IMR-90 (cell line): ENCODE measurements around the gene ABCB10. TPM values are rescaled to one million over a fixed set of nuclear protein-coding genes. Genes with fewer than 3 reads are reported as not detected.

Source experiments
- ATAC-seq: fragments of 200-7000 bp; cut with Tn5 transposase; 2 replicates; pipeline ENCODE4 v1.9.1; 2020; ENCODE audit warnings: low read depth, mild to moderate bottlenecking, moderate library complexity
- BruUV-seq: library from RNA; stranded (reverse); fragments of 400-500 nt; replicated peaks from 2 replicates; lab custom pipeline; 2021; lab: Mats Ljungman, UMichigan
- CTCF ChIA-PET: fragments of 300-600 bp; formaldehyde crosslinking; extraction: SDS; loops from one replicate; lab custom pipeline; 2021; ENCODE audit warnings: antibody characterized with exemption; lab: Yijun Ruan, JAX
- POLR2A ChIA-PET: fragments of 300-600 bp; sonication (Branson Sonifier 250); formaldehyde crosslinking; loops from one replicate; lab custom pipeline; 2022; ENCODE audit warnings: antibody characterized with exemption; ENCODE audit not compliant: unreplicated experiment; lab: Charles Lee
- DNase-seq: peaks from one replicate; pipeline ENCODE4 v3.0.0; 2013
- H2AFZ ChIP-seq: replicated peaks from 2 replicates; pipeline ENCODE3; 2013; ENCODE audit warnings: low read length, mild to moderate bottlenecking; ENCODE audit not compliant: poor library complexity
- H2AK5ac ChIP-seq: 2 replicates; pipeline ENCODE4 v1.6.1; 2013; ENCODE audit warnings: low read depth, low read length, inconsistent platforms
- H2AK9ac ChIP-seq: replicated peaks from 2 replicates; pipeline ENCODE3; 2013; ENCODE audit warnings: mild to moderate bottlenecking, low read depth, low read length, moderate library complexity; ENCODE audit not compliant: poor library complexity
- H2BK120ac ChIP-seq: 2 replicates; pipeline ENCODE4 v1.6.1; 2013; ENCODE audit warnings: low read depth, low read length, inconsistent platforms
- H2BK15ac ChIP-seq: 3 replicates; pipeline ENCODE4 v1.6.1; 2013; ENCODE audit warnings: low read depth, low read length, inconsistent platforms
- H2BK20ac ChIP-seq: 2 replicates; pipeline ENCODE4 v1.6.1; 2013; ENCODE audit warnings: low read depth, mild to moderate bottlenecking, inconsistent platforms, low read length, moderate library complexity
- H2BK5ac ChIP-seq: 2 replicates; pipeline ENCODE4 v1.6.1; 2013; ENCODE audit warnings: mild to moderate bottlenecking, low read depth, low read length, inconsistent platforms; ENCODE audit not compliant: poor library complexity, severe bottlenecking
- H3K14ac ChIP-seq: replicated peaks from 2 replicates; pipeline ENCODE4 v1.6.1; 2013; ENCODE audit warnings: low read depth, low read length, inconsistent platforms
- H3K18ac ChIP-seq: 2 replicates; pipeline ENCODE4 v1.6.1; 2013; ENCODE audit warnings: low read depth, low read length, control low read depth
- H3K23ac ChIP-seq: 2 replicates; pipeline ENCODE4 v1.6.1; 2013; ENCODE audit warnings: low read depth, low read length, inconsistent platforms
- H3K27ac ChIP-seq: 2 replicates; pipeline ENCODE4 v1.5.1; 2013; ENCODE audit warnings: mild to moderate bottlenecking, control low read depth, low read length; ENCODE audit not compliant: insufficient read depth
- H3K27me3 ChIP-seq: 2 replicates; pipeline ENCODE4 v1.6.1; 2013; ENCODE audit warnings: low read length; ENCODE audit not compliant: control insufficient read depth, insufficient read depth
- H3K36me3 ChIP-seq: 2 replicates; pipeline ENCODE4 v1.6.1; 2013; ENCODE audit warnings: low read length, mixed read lengths; ENCODE audit not compliant: control insufficient read depth, insufficient read depth
- H3K4ac ChIP-seq: 2 replicates; pipeline ENCODE4 v1.6.1; 2013; ENCODE audit warnings: low read depth, low read length, inconsistent platforms
- H3K4me1 ChIP-seq: 2 replicates; pipeline ENCODE4 v1.6.1; 2013; ENCODE audit warnings: low read length, mixed read lengths; ENCODE audit not compliant: control insufficient read depth, insufficient read depth
- H3K4me2 ChIP-seq: 2 replicates; pipeline ENCODE4 v1.6.1; 2013; ENCODE audit warnings: low read depth, mild to moderate bottlenecking, control low read depth, low read length, moderate library complexity
- H3K4me3 ChIP-seq: 2 replicates; pipeline ENCODE4 v1.5.1; 2013; ENCODE audit warnings: low read depth, mild to moderate bottlenecking, control low read depth, low read length, moderate library complexity; ENCODE audit not compliant: insufficient read depth
- H3K56ac ChIP-seq: 2 replicates; pipeline ENCODE4 v1.6.1; 2013; ENCODE audit warnings: low read length, inconsistent platforms; ENCODE audit not compliant: insufficient read depth; ENCODE audit errors: extremely low read depth
- H3K79me1 ChIP-seq, 2 experiments: 2 replicates each; pipeline ENCODE4 v1.6.1; 2013; ENCODE audit warnings: low read length in 2 of 2, inconsistent platforms in 1 of 2, low read depth in 1 of 2
- H3K9ac ChIP-seq: 2 replicates; pipeline ENCODE4 v1.6.1; 2013; ENCODE audit warnings: low read depth, low read length, control low read depth
- H3K9me1 ChIP-seq: 2 replicates; pipeline ENCODE4 v1.6.1; 2013; ENCODE audit warnings: low read length, inconsistent platforms; ENCODE audit not compliant: insufficient read depth
- H3K9me3 ChIP-seq: 2 replicates; pipeline ENCODE4 v1.6.1; 2013; ENCODE audit warnings: low read length; ENCODE audit not compliant: control insufficient read depth, insufficient read depth
- H4K20me1 ChIP-seq: 2 replicates; pipeline ENCODE4 v1.6.1; 2013; ENCODE audit warnings: low read length, inconsistent platforms; ENCODE audit not compliant: insufficient read depth
- H4K5ac ChIP-seq: 2 replicates; pipeline ENCODE4 v1.6.1; 2013; ENCODE audit warnings: mild to moderate bottlenecking, low read depth, low read length, control low read depth
- H4K8ac ChIP-seq, 2 experiments: 2 replicates each; pipeline ENCODE4 v1.6.1; 2013; ENCODE audit warnings: low read depth in 2 of 2, low read length in 2 of 2, control low read depth in 1 of 2, inconsistent platforms in 1 of 2
- H4K91ac ChIP-seq: 2 replicates; pipeline ENCODE4 v1.6.1; 2013; ENCODE audit warnings: low read depth, low read length, inconsistent platforms; ENCODE audit not compliant: insufficient read depth
- BHLHE40 ChIP-seq: fragments of 150-350 bp; IDR thresholded peaks from 2 replicates; pipeline ENCODE4 v1.6.1; 2016; ENCODE audit warnings: mild to moderate bottlenecking, low read depth, low read length
- CEBPB ChIP-seq: IDR thresholded peaks from 2 replicates; pipeline ENCODE4 v1.6.1; 2012; ENCODE audit warnings: low read depth, low read length, improper control_type of control experiment
- CHD1 ChIP-seq: IDR thresholded peaks from 2 replicates; pipeline ENCODE4 v1.6.1; 2012; ENCODE audit warnings: low read depth, low read length, improper control_type of control experiment
- CTCF ChIP-seq: conservative IDR thresholded peaks from 2 replicates; pipeline ENCODE4 v1.5.1; 2012; ENCODE audit warnings: mild to moderate bottlenecking, low read depth, low read length, improper control_type of control experiment
- ELK1 ChIP-seq: fragments of 150-350 bp; IDR thresholded peaks from 2 replicates; pipeline ENCODE4 v1.6.1; 2016; ENCODE audit warnings: low read depth, mild to moderate bottlenecking, low read length, moderate library complexity, borderline replicate concordance
- FOS ChIP-seq: fragments of 150-350 bp; IDR thresholded peaks from 2 replicates; pipeline ENCODE4 v1.6.1; 2016; ENCODE audit warnings: low read depth, low read length
- MAFK ChIP-seq: IDR thresholded peaks from 2 replicates; pipeline ENCODE4 v1.6.1; 2012; ENCODE audit warnings: low read depth, low read length, improper control_type of control experiment
- MAZ ChIP-seq: IDR thresholded peaks from 2 replicates; pipeline ENCODE4 v1.6.1; 2012; ENCODE audit warnings: low read depth, mild to moderate bottlenecking, low read length, improper control_type of control experiment, moderate library complexity, borderline replicate concordance
- MXI1 ChIP-seq: IDR thresholded peaks from 2 replicates; pipeline ENCODE4 v1.6.1; 2012; ENCODE audit warnings: low read depth, mild to moderate bottlenecking, low read length, moderate library complexity, borderline replicate concordance
- NFE2L2 ChIP-seq: fragments of 150-350 bp; IDR thresholded peaks from 2 replicates; pipeline ENCODE4 v1.6.1; 2016; ENCODE audit warnings: low read depth, mild to moderate bottlenecking, low read length
- POLR2A ChIP-seq: IDR thresholded peaks from 2 replicates; pipeline ENCODE4 v1.6.1; 2012; ENCODE audit warnings: mild to moderate bottlenecking, low read depth, low read length
- RAD21 ChIP-seq: IDR thresholded peaks from 2 replicates; pipeline ENCODE4 v1.6.1; 2012; ENCODE audit warnings: low read length, improper control_type of control experiment
- RCOR1 ChIP-seq: IDR thresholded peaks from 2 replicates; pipeline ENCODE4 v1.6.1; 2012; ENCODE audit warnings: mild to moderate bottlenecking, low read length, improper control_type of control experiment; ENCODE audit not compliant: insufficient replicate concordance
- RFX5 ChIP-seq: IDR thresholded peaks from 2 replicates; pipeline ENCODE4 v1.8.0; 2012; ENCODE audit warnings: low read depth, mild to moderate bottlenecking, low read length, moderate library complexity
- SMC3 ChIP-seq: fragments of 150-350 bp; IDR thresholded peaks from 2 replicates; pipeline ENCODE4 v1.6.1; 2016; ENCODE audit warnings: low read depth, mild to moderate bottlenecking, antibody characterized with exemption, low read length, moderate library complexity
- USF2 ChIP-seq: fragments of 150-350 bp; IDR thresholded peaks from 2 replicates; pipeline ENCODE4 v1.6.1; 2017; ENCODE audit warnings: mild to moderate bottlenecking, antibody characterized with exemption, low read length, low read depth
- WGBS, 2 experiments: methylation state at CpG; one replicate each; pipeline versions ENCODE4 v1.1.5 to v1.1.7; 2013; ENCODE audit warnings: missing lambda C conversion rate in 2 of 2; ENCODE audit not compliant: insufficient read length in 1 of 2; ENCODE audit errors: extremely low coverage in 2 of 2; 5-methylcytosine and 5-hydroxymethylcytosine counted together
- dilution Hi-C: fragments of 300-500 bp; cut with HindIII; formaldehyde crosslinking; loops from one replicate; pipeline ENCODE4 v1.14.3; 2018; ENCODE audit warnings: low sequenced_read_pairs; ENCODE audit not compliant: unreplicated experiment
- in situ Hi-C: fragments of 300-500 bp; cut with MboI; formaldehyde crosslinking; loops from 3 replicates; pipeline ENCODE4 v1.14.3; 2019; ENCODE audit warnings: low sequenced_read_pairs, inconsistent platforms, mixed read lengths
- intact Hi-C: fragments of 100-400 bp; cut with micrococcal nuclease; formaldehyde crosslinking; loops from 2 replicates; pipeline ENCODE4 v1.10.0; 2022
- polyA plus RNA-seq, 3 experiments: library from polyadenylated mRNA; depleted of rRNA; stranded (reverse); fragments of >200 nt; gene quantifications; 2 replicates each; pipeline ENCODE4 v1.2.3, GENCODE V29; 2012; ENCODE audit warnings: low replicate concordance in 1 of 3
- total RNA-seq: library from RNA; depleted of rRNA; stranded (reverse); fragments of >200 nt; gene quantifications from 2 replicates; pipeline ENCODE4 v1.2.3, GENCODE V29; 2012

ABCB10 gene
- total and polyA plus RNA-seq, 2 of the 4 experiments (the other 2 are of a cell fraction): 6.5 to 10.9 TPM

GRCh38 chr1:229570891-229571516 is 12.5 kb upstream of the ABCB10 start:
- Histone ChIP-seq H3K9ac (no peak overlapping the region), H3K4me2 (no peak overlapping the region), H3K56ac (no peak overlapping the region), H2BK5ac (no peak overlapping the region), H3K36me3 (no peaks in the 10 kb centered on the region), H3K4ac (no peak overlapping the region), H3K23ac (no peak overlapping the region), H3K27me3 (peaks cover 4% of the 10 kb centered on the region; the same call in 1 of the 2 replicates), H3K18ac (no peak overlapping the region), H4K8ac (no peak overlapping the region), H4K5ac (no peak overlapping the region), H3K9me3 (no peaks in the 10 kb centered on the region), H2AK9ac (no peak overlapping the region), H3K4me3 (no peak overlapping the region), H4K20me1 (no peaks in the 10 kb centered on the region), H2AFZ (no peak overlapping the region), H3K14ac (no peak overlapping the region), H2BK120ac (no peak overlapping the region), H4K91ac (no peak overlapping the region), H3K27ac (no peak overlapping the region), H3K4me1 (no peaks in the 10 kb centered on the region), H2AK5ac (no peak overlapping the region), H3K9me1 (0 out of 2 replicates have a peak, but pooled peaks cover 3% of the 10 kb centered on the region), H3K79me1 (no peaks in the 10 kb centered on the region), H2BK15ac (no peak overlapping the region), H2BK20ac (no peak overlapping the region)
- dilution Hi-C loops: no loop called here
- ATAC-seq (no peak), DNase-seq (no peak)
- no CpG with 5 or more reads among the region's 2 CpGs for WGBS, 2 experiments
- TF ChIP-seq CTCF: no peak
- TF ChIP-seq RFX5: no peak
- no peak for TF ChIP-seq CHD1
- no peak for TF ChIP-seq NFE2L2
- no peak for TF ChIP-seq CEBPB
- TF ChIP-seq USF2: no peak
- TF ChIP-seq ELK1: no peak
- no peak for TF ChIP-seq FOS
- TF ChIP-seq BHLHE40: no peak
- TF ChIP-seq MAFK: no peak
- TF ChIP-seq MXI1: no peak
- no peak for TF ChIP-seq RAD21
- no peak for TF ChIP-seq RCOR1
- TF ChIP-seq POLR2A: no peak
- no peak for TF ChIP-seq SMC3
- TF ChIP-seq MAZ: no peak
- intact Hi-C loops: no loop called here
- ChIA-PET POLR2A (no interaction called here), CTCF (interaction anchor here (1.0 kb wide), 1 partner anchor 12 kb away, joined by 4 read pairs; the partner anchor contains the start of gene ABCB10)
- BruUV-seq: no TSS peak
- in situ Hi-C loops: no loop called here
